HepG2 (cell line): ENCODE measurements around the gene PTCRA. TPM values are rescaled to one million over a fixed set of nuclear protein-coding genes. Genes with fewer than 3 reads are reported as not detected.

Source experiments
- ATAC-seq: fragments of 200-7000 bp; cut with Tn5 transposase; 3 replicates; pipeline ENCODE4 v1.9.1; 2020; ENCODE audit warnings: mild to moderate bottlenecking, moderate library complexity
- BruUV-seq: library from RNA; stranded (reverse); fragments of 400-500 nt; replicated peaks from 2 replicates; lab custom pipeline; 2021; lab: Mats Ljungman, UMichigan
- CTCF ChIA-PET: fragments of 300-600 bp; formaldehyde crosslinking; extraction: SDS; loops from one replicate; lab custom pipeline; 2021; ENCODE audit warnings: low total read pairs, inconsistent platforms, low intra/inter-chr PET ratio; lab: Yijun Ruan, JAX
- POLR2A ChIA-PET: fragments of 350-600 bp; sonication (Branson Sonifier 250); formaldehyde crosslinking; loops from one replicate; lab custom pipeline; 2020; ENCODE audit warnings: antibody characterized with exemption, inconsistent platforms; lab: Yijun Ruan, JAX
- DNase-seq: peaks from one replicate; pipeline ENCODE4 v3.0.0-alpha.2; 2015; ENCODE audit warnings: low spot score
- FAIRE-seq: peaks from 3 replicates; lab custom pipeline; 2011; peaks lifted over from hg19 to GRCh38; lab: Jason Lieb, UNC
- H2AFZ ChIP-seq: one replicate; pipeline ENCODE4 v1.6.1; 2011; ENCODE audit warnings: low read length, inconsistent platforms
- H3K27ac ChIP-seq: fragments of 300-600 bp; 3 replicates; pipeline ENCODE4 v1.8.0; 2011; ENCODE audit warnings: mixed run types, mild to moderate bottlenecking, mixed read lengths, low read length, inconsistent platforms; ENCODE audit not compliant: insufficient read depth; ENCODE audit errors: extremely low read length
- H3K27me3 ChIP-seq, 2 experiments: fragments of 200-600 bp in 1 of 2; 2 replicates in 1 of 2; 3 replicates in 1 of 2; pipeline versions ENCODE4 v1.6.0 to v1.8.0; 2011; ENCODE audit warnings: low read length in 2 of 2, mild to moderate bottlenecking in 2 of 2, moderate library complexity in 2 of 2, inconsistent platforms in 1 of 2; ENCODE audit not compliant: insufficient read depth in 2 of 2, control insufficient read depth in 1 of 2
- H3K36me3 ChIP-seq, 2 experiments: fragments of 200-600 bp in 1 of 2; replicated peaks in 1 of 2; 2 replicates in 1 of 2; 3 replicates in 1 of 2; pipeline versions ENCODE4 v1.5.1 to v1.8.0; 2011; ENCODE audit warnings: low read length in 2 of 2, inconsistent platforms in 1 of 2; ENCODE audit not compliant: insufficient read depth in 2 of 2, control insufficient read depth in 1 of 2
- H3K4me1 ChIP-seq: 2 replicates; pipeline ENCODE4 v1.5.1; 2012; ENCODE audit warnings: low read length, inconsistent platforms; ENCODE audit not compliant: insufficient read depth
- H3K4me2 ChIP-seq: 2 replicates; pipeline ENCODE4 v1.6.0; 2011; ENCODE audit warnings: low read depth, low read length, inconsistent platforms
- H3K4me3 ChIP-seq, 3 experiments: fragments of 200-600 bp in 1 of 3; sonication (generic), shearing (Covaris generic) in 1 of 3; replicated peaks in 1 of 3; 2 replicates each; pipeline ENCODE4 v1.5.1; 2011 to 2016; ENCODE audit warnings: low read length in 3 of 3, inconsistent platforms in 2 of 3, low read depth in 2 of 3, mild to moderate bottlenecking in 2 of 3, control low read depth in 1 of 3, mixed read lengths in 1 of 3; ENCODE audit not compliant: insufficient read depth in 1 of 3
- H3K79me2 ChIP-seq: one replicate; pipeline ENCODE4 v1.6.1; 2011; ENCODE audit warnings: low read length, inconsistent platforms; ENCODE audit not compliant: insufficient read depth
- H3K9ac ChIP-seq: 2 replicates; pipeline ENCODE4 v1.6.0; 2011; ENCODE audit warnings: mild to moderate bottlenecking, low read depth, low read length, inconsistent platforms; ENCODE audit not compliant: insufficient read depth
- H3K9me3 ChIP-seq: 2 replicates; pipeline ENCODE4 v1.5.1; 2012; ENCODE audit warnings: mild to moderate bottlenecking, low read length
- H4K20me1 ChIP-seq: 2 replicates; pipeline ENCODE4 v1.6.0; 2011; ENCODE audit warnings: inconsistent platforms, mild to moderate bottlenecking, low read length, moderate library complexity; ENCODE audit not compliant: insufficient read depth
- ARID3A ChIP-seq: IDR thresholded peaks from 2 replicates; pipeline ENCODE4 v1.6.1; 2012; ENCODE audit warnings: low read depth, low read length, improper control_type of control experiment
- ELF4 ChIP-seq: sonication (generic); formaldehyde crosslinking; IDR thresholded peaks from 2 replicates; pipeline ENCODE4 v1.5.0; 2020; ENCODE audit warnings: missing genetic modification reagents, mild to moderate bottlenecking, moderate library complexity, borderline replicate concordance
- HNRNPL ChIP-seq: fragments of 200-400 bp; formaldehyde crosslinking; IDR thresholded peaks from 2 replicates; pipeline ENCODE4 v1.6.1; 2017; ENCODE audit warnings: mild to moderate bottlenecking, low read depth, low read length
- PHF8 ChIP-seq: sonication (generic); formaldehyde crosslinking; IDR thresholded peaks from 2 replicates; pipeline ENCODE4 v1.5.0; 2020; ENCODE audit warnings: missing genetic modification reagents
- RBAK ChIP-seq: sonication (generic); formaldehyde crosslinking; IDR thresholded peaks from 2 replicates; pipeline ENCODE4 v1.5.1; 2020; ENCODE audit warnings: mild to moderate bottlenecking, missing genetic modification reagents
- RBM22 ChIP-seq: fragments of 200-400 bp; formaldehyde crosslinking; optimal IDR thresholded peaks from 2 replicates; pipeline ENCODE3; 2017; ENCODE audit warnings: mild to moderate bottlenecking, low read length, moderate library complexity
- SIX1 ChIP-seq: sonication (generic); formaldehyde crosslinking; IDR thresholded peaks from 2 replicates; pipeline ENCODE4 v1.4.0; 2020; ENCODE audit warnings: missing genetic modification reagents, borderline replicate concordance
- ZBTB7A ChIP-seq: sonication (generic); formaldehyde crosslinking; IDR thresholded peaks from 2 replicates; pipeline ENCODE4 v1.8.0; 2022; ENCODE audit warnings: mild to moderate bottlenecking, missing genetic modification reagents
- ZNF12 ChIP-seq: sonication (generic); formaldehyde crosslinking; IDR thresholded peaks from 2 replicates; pipeline ENCODE4 v1.5.0; 2020; ENCODE audit warnings: missing genetic modification reagents
- ZNF33B ChIP-seq: sonication (generic); formaldehyde crosslinking; IDR thresholded peaks from 2 replicates; pipeline ENCODE4 v1.5.1; 2020; ENCODE audit warnings: mild to moderate bottlenecking, missing genetic modification reagents
- ZNF430 ChIP-seq: sonication (generic); formaldehyde crosslinking; IDR thresholded peaks from 2 replicates; pipeline ENCODE4 v1.9.0; 2021; ENCODE audit warnings: mild to moderate bottlenecking, missing genetic modification reagents
- ZNF484 ChIP-seq: sonication (generic); formaldehyde crosslinking; IDR thresholded peaks from 2 replicates; pipeline ENCODE4 v1.5.1; 2020; ENCODE audit warnings: mild to moderate bottlenecking, low read depth, missing genetic modification reagents, borderline replicate concordance
- ZNF615 ChIP-seq: sonication (generic); formaldehyde crosslinking; IDR thresholded peaks from 2 replicates; pipeline ENCODE4 v1.5.0; 2020; ENCODE audit warnings: mild to moderate bottlenecking, missing genetic modification reagents, borderline replicate concordance
- ZNF691 ChIP-seq: sonication (generic); formaldehyde crosslinking; IDR thresholded peaks from 2 replicates; pipeline ENCODE4 v1.4.0; 2020; ENCODE audit warnings: missing genetic modification reagents, low read depth, mild to moderate bottlenecking, borderline replicate concordance
- ZNF704 ChIP-seq: sonication (generic); formaldehyde crosslinking; IDR thresholded peaks from 2 replicates; pipeline ENCODE4 v1.8.1; 2023; ENCODE audit warnings: mild to moderate bottlenecking, inconsistent platforms, moderate library complexity, missing genetic modification reagents, borderline replicate concordance
- WGBS: methylation state at CpG from one replicate; pipeline ENCODE4 v1.1.6; 2017; ENCODE audit warnings: low lambda C conversion rate; 5-methylcytosine and 5-hydroxymethylcytosine counted together
- in situ Hi-C: cut with HindIII; loops from 2 replicates; pipeline ENCODE4 v1.10.0; 2017; ENCODE audit warnings: low pct_unique_long_range_greater_than_20kb; ENCODE audit not compliant: extremely low pct_ligation_motif_present
- intact Hi-C: fragments of 100-400 bp; cut with micrococcal nuclease; formaldehyde crosslinking; loops from one replicate; pipeline ENCODE4 v1.10.0; 2022; ENCODE audit not compliant: unreplicated experiment
- polyA plus RNA-seq, 8 experiments: library from polyadenylated mRNA; depleted of rRNA in 3 of 8; stranded (reverse) in 7 of 8; unstranded in 1 of 8; fragments of >200 nt; fragmentation: Illumina TruSeq in 4 of 8; extraction: Trizol in 4 of 8; gene quantifications; 2 replicates each; pipeline versions ENCODE4 v1.2.1 to v1.2.3, GENCODE V29; 2011 to 2016; ENCODE audit warnings: low read depth in 4 of 8, missing spikeins in 1 of 8, mixed read lengths in 1 of 8; ENCODE audit not compliant: insufficient read depth in 1 of 8
- total RNA-seq, 5 experiments: library from RNA; depleted of rRNA; stranded (reverse); fragments of >200 nt; fragmentation: Illumina TruSeq; extraction: Trizol; gene quantifications; 2 replicates each; pipeline ENCODE4 v1.2.3, GENCODE V29; 2016; ENCODE audit warnings: low read depth in 1 of 5

The PTCRA gene
- total and polyA plus RNA-seq, 2 of the 13 experiments (the other 11 are each of a cell fraction or from before 2014, with no cell fraction given), result not detected

GRCh38 chr6:42937548-42938427, 21.9 kb downstream of the PTCRA start (continued):
- TF ChIP-seq ELF4 (CRISPR knock-in tag) (no peak), ZNF615 (no peak), ZNF704 (no peak)

GRCh38 chr6:42938428-42938796, 22.6 kb downstream of the PTCRA start:
- BruUV-seq, result no TSS peak
- peaks cover 13 to 41% of the 10 kb centered on the region in 2 experiments for H3K36me3 ChIP-seq
- FAIRE-seq (no peak), ATAC-seq (no peak), DNase-seq (no peak)
- H3K4me3 ChIP-seq, result no peak overlapping the region
- peaks cover 65% of the 10 kb centered on the region for H3K4me1 ChIP-seq
- 0 out of 2 replicates have a peak, but pooled peaks have one; percentile 22 for TF ChIP-seq RBAK
- TF ChIP-seq ARID3A, result no peak
- peak; percentile 23 for TF ChIP-seq RBM22
- TF ChIP-seq ZNF484 (CRISPR knock-in tag), result 0 out of 2 replicates have a peak, but pooled peaks have one; percentile 53
- TF ChIP-seq ZNF12 (CRISPR knock-in tag), result no peak
- TF ChIP-seq ZNF33B, result peak; percentile 72; the same call in 1 of the 2 replicates
- TF ChIP-seq ZNF430 (CRISPR knock-in tag), result no peak
- TF ChIP-seq SIX1 (CRISPR knock-in tag), result no peak
- TF ChIP-seq ZNF691, result peak; percentile 86
- no peak for TF ChIP-seq HNRNPL
- no peak for TF ChIP-seq ZBTB7A (CRISPR knock-in tag)
- TF ChIP-seq PHF8 (CRISPR knock-in tag), result no peak
- 87% methylated on average over 5 of the region's 5 CpGs for WGBS
- ChIA-PET POLR2A (interaction anchor here (1.0 to 5.0 kb wide), 9 partner anchors 9 to 59 kb away, joined by 3 to 56 read pairs (median 6); partner anchors contain the start of genes CNPY3, GNMT, PEX6 and PPP2R5D), CTCF (interaction anchor here (1.2 kb wide), 1 partner anchor 25 kb away, joined by 3 read pairs; no protein-coding TSS in a partner anchor)
- peaks cover 6% of the 10 kb centered on the region for H3K79me2 ChIP-seq
- no peak overlapping the region for H3K4me2 ChIP-seq
- H3K27me3 ChIP-seq, result no peaks in the 10 kb centered on the region
- H3K9me3 ChIP-seq, result no peaks in the 10 kb centered on the region
- in situ Hi-C loops (no loop called here), intact Hi-C loops (loop anchor here (5.0 kb wide), 1 partner anchor 36 kb away; no protein-coding TSS in a partner anchor)
- H3K9ac ChIP-seq, result no peak overlapping the region
- no peaks in the 10 kb centered on the region for H4K20me1 ChIP-seq
- peak overlapping the region; percentile 81 for H3K27ac ChIP-seq
- no peak overlapping the region for H2AFZ ChIP-seq
